ENCODE results near the gene IRF3.

DNA sequence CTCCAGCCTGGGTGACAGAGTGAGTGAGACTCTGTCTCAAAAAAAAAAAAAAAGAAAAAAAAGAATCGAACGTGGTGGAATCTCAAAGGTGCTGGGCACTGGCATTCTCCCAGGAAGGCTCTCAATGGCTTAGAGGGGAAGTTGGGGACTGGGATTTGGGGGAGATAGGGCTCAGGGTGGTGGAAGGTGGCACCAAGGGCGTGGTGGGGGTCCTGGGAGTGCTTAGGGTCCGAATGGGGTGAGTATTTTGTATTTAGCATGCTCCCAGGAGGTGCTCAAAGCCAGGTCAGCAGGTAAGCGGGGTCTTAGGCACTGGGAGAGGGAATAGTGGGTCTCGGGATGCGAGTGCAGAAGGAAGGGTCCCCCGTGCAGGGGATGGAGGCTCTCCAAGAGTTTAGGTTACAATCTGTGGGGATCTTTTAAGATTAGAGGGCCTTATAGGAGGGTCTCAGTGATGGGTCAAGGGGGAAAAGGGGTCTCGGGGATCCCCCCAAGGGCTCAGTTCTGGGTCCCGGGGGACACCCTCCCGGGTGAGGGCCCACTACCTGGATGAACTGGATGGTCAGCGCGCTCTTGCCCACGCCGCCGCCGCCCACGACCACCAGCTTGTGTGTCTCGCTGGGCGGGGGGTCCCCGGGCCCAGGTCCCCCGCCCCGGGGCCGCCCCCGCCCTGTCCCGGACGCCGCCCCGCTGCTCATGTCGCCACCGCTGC is 26.1 kb downstream of the IRF3 start:
- TF ChIP-seq, protein P1, sequence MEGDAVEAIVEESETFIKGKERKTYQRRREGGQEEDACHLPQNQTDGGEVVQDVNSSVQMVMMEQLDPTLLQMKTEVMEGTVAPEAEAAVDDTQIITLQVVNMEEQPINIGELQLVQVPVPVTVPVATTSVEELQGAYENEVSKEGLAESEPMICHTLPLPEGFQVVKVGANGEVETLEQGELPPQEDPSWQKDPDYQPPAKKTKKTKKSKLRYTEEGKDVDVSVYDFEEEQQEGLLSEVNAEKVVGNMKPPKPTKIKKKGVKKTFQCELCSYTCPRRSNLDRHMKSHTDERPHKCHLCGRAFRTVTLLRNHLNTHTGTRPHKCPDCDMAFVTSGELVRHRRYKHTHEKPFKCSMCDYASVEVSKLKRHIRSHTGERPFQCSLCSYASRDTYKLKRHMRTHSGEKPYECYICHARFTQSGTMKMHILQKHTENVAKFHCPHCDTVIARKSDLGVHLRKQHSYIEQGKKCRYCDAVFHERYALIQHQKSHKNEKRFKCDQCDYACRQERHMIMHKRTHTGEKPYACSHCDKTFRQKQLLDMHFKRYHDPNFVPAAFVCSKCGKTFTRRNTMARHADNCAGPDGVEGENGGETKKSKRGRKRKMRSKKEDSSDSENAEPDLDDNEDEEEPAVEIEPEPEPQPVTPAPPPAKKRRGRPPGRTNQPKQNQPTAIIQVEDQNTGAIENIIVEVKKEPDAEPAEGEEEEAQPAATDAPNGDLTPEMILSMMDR (IDR thresholded peaks at IDR 0.05 in 2 of 3, conservative IDR thresholded peaks at IDR 0.05 in 1 of 3; ENCODE audit: control insufficient read depth in 2 of 3, extremely low read depth in 1 of 3, insufficient read depth in 1 of 3, low read depth in 3 of 3, low read length in 3 of 3), result no peak
- TF ChIP-seq SUZ12 (IDR thresholded peaks at IDR 0.05; ENCODE audit: unreplicated experiment) (no peak), CHD4 (IDR thresholded peaks at IDR 0.05) (no peak), RCOR1 (conservative IDR thresholded peaks at IDR 0.05; ENCODE audit: low read depth, low read length) (no peak), SMC3 (IDR thresholded peaks at IDR 0.05; ENCODE audit: borderline replicate concordance, low read length) (no peak), BHLHE40 (IDR thresholded peaks at IDR 0.05; ENCODE audit: borderline replicate concordance in 1 of 2, low read depth in 2 of 2, low read length in 1 of 2) (no peak), NFXL1 (IDR thresholded peaks at IDR 0.05; ENCODE audit: borderline replicate concordance) (no peak), KDM1A (IDR thresholded peaks at IDR 0.05; ENCODE audit: borderline replicate concordance) (no peak)
- TF ChIP-seq, protein P2, sequence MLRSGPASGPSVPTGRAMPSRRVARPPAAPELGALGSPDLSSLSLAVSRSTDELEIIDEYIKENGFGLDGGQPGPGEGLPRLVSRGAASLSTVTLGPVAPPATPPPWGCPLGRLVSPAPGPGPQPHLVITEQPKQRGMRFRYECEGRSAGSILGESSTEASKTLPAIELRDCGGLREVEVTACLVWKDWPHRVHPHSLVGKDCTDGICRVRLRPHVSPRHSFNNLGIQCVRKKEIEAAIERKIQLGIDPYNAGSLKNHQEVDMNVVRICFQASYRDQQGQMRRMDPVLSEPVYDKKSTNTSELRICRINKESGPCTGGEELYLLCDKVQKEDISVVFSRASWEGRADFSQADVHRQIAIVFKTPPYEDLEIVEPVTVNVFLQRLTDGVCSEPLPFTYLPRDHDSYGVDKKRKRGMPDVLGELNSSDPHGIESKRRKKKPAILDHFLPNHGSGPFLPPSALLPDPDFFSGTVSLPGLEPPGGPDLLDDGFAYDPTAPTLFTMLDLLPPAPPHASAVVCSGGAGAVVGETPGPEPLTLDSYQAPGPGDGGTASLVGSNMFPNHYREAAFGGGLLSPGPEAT (IDR thresholded peaks at IDR 0.05; ENCODE audit: low read depth), result no peak
- TF ChIP-seq, protein P3, sequence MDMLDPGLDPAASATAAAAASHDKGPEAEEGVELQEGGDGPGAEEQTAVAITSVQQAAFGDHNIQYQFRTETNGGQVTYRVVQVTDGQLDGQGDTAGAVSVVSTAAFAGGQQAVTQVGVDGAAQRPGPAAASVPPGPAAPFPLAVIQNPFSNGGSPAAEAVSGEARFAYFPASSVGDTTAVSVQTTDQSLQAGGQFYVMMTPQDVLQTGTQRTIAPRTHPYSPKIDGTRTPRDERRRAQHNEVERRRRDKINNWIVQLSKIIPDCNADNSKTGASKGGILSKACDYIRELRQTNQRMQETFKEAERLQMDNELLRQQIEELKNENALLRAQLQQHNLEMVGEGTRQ (IDR thresholded peaks at IDR 0.05; ENCODE audit: borderline replicate concordance, low read depth, low read length), result no peak
- TF ChIP-seq, protein P4, sequence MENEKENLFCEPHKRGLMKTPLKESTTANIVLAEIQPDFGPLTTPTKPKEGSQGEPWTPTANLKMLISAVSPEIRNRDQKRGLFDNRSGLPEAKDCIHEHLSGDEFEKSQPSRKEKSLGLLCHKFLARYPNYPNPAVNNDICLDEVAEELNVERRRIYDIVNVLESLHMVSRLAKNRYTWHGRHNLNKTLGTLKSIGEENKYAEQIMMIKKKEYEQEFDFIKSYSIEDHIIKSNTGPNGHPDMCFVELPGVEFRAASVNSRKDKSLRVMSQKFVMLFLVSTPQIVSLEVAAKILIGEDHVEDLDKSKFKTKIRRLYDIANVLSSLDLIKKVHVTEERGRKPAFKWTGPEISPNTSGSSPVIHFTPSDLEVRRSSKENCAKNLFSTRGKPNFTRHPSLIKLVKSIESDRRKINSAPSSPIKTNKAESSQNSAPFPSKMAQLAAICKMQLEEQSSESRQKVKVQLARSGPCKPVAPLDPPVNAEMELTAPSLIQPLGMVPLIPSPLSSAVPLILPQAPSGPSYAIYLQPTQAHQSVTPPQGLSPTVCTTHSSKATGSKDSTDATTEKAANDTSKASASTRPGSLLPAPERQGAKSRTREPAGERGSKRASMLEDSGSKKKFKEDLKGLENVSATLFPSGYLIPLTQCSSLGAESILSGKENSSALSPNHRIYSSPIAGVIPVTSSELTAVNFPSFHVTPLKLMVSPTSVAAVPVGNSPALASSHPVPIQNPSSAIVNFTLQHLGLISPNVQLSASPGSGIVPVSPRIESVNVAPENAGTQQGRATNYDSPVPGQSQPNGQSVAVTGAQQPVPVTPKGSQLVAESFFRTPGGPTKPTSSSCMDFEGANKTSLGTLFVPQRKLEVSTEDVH (IDR thresholded peaks at IDR 0.05; ENCODE audit: low read depth, partially characterized antibody), result no peak
